IMR-90 (cell line): Measurements from ENCODE around the gene HAUS7. TPM values are rescaled to one million over a fixed set of nuclear protein-coding genes. Genes with fewer than 3 reads are reported as not detected.

Experiments
- ATAC-seq: fragments of 200-7000 bp; cut with Tn5 transposase; 2 replicates; pipeline ENCODE4 v1.9.1; 2020; ENCODE audit warnings: low read depth, mild to moderate bottlenecking, moderate library complexity
- BruUV-seq: library from RNA; stranded (reverse); fragments of 400-500 nt; replicated peaks from 2 replicates; lab custom pipeline; 2021; lab: Mats Ljungman, UMichigan
- CTCF ChIA-PET: fragments of 300-600 bp; formaldehyde crosslinking; extraction: SDS; loops from one replicate; lab custom pipeline; 2021; ENCODE audit warnings: antibody characterized with exemption; lab: Yijun Ruan, JAX
- POLR2A ChIA-PET: fragments of 300-600 bp; sonication (Branson Sonifier 250); formaldehyde crosslinking; loops from one replicate; lab custom pipeline; 2022; ENCODE audit warnings: antibody characterized with exemption; ENCODE audit not compliant: unreplicated experiment; lab: Charles Lee
- DNase-seq: peaks from one replicate; pipeline ENCODE4 v3.0.0; 2013
- H2AFZ ChIP-seq: replicated peaks from 2 replicates; pipeline ENCODE3; 2013; ENCODE audit warnings: low read length, mild to moderate bottlenecking; ENCODE audit not compliant: poor library complexity
- H2AK5ac ChIP-seq: 2 replicates; pipeline ENCODE4 v1.6.1; 2013; ENCODE audit warnings: low read depth, low read length, inconsistent platforms
- H2AK9ac ChIP-seq: replicated peaks from 2 replicates; pipeline ENCODE3; 2013; ENCODE audit warnings: mild to moderate bottlenecking, low read depth, low read length, moderate library complexity; ENCODE audit not compliant: poor library complexity
- H2BK120ac ChIP-seq: 2 replicates; pipeline ENCODE4 v1.6.1; 2013; ENCODE audit warnings: low read depth, low read length, inconsistent platforms
- H2BK15ac ChIP-seq: 3 replicates; pipeline ENCODE4 v1.6.1; 2013; ENCODE audit warnings: low read depth, low read length, inconsistent platforms
- H2BK20ac ChIP-seq: 2 replicates; pipeline ENCODE4 v1.6.1; 2013; ENCODE audit warnings: low read depth, mild to moderate bottlenecking, inconsistent platforms, low read length, moderate library complexity
- H2BK5ac ChIP-seq: 2 replicates; pipeline ENCODE4 v1.6.1; 2013; ENCODE audit warnings: mild to moderate bottlenecking, low read depth, low read length, inconsistent platforms; ENCODE audit not compliant: poor library complexity, severe bottlenecking
- H3K14ac ChIP-seq: replicated peaks from 2 replicates; pipeline ENCODE4 v1.6.1; 2013; ENCODE audit warnings: low read depth, low read length, inconsistent platforms
- H3K18ac ChIP-seq: 2 replicates; pipeline ENCODE4 v1.6.1; 2013; ENCODE audit warnings: low read depth, low read length, control low read depth
- H3K23ac ChIP-seq: 2 replicates; pipeline ENCODE4 v1.6.1; 2013; ENCODE audit warnings: low read depth, low read length, inconsistent platforms
- H3K27ac ChIP-seq: 2 replicates; pipeline ENCODE4 v1.5.1; 2013; ENCODE audit warnings: mild to moderate bottlenecking, control low read depth, low read length; ENCODE audit not compliant: insufficient read depth
- H3K27me3 ChIP-seq: 2 replicates; pipeline ENCODE4 v1.6.1; 2013; ENCODE audit warnings: low read length; ENCODE audit not compliant: control insufficient read depth, insufficient read depth
- H3K36me3 ChIP-seq: 2 replicates; pipeline ENCODE4 v1.6.1; 2013; ENCODE audit warnings: low read length, mixed read lengths; ENCODE audit not compliant: control insufficient read depth, insufficient read depth
- H3K4ac ChIP-seq: 2 replicates; pipeline ENCODE4 v1.6.1; 2013; ENCODE audit warnings: low read depth, low read length, inconsistent platforms
- H3K4me1 ChIP-seq: 2 replicates; pipeline ENCODE4 v1.6.1; 2013; ENCODE audit warnings: low read length, mixed read lengths; ENCODE audit not compliant: control insufficient read depth, insufficient read depth
- H3K4me2 ChIP-seq: 2 replicates; pipeline ENCODE4 v1.6.1; 2013; ENCODE audit warnings: low read depth, mild to moderate bottlenecking, control low read depth, low read length, moderate library complexity
- H3K4me3 ChIP-seq: 2 replicates; pipeline ENCODE4 v1.5.1; 2013; ENCODE audit warnings: low read depth, mild to moderate bottlenecking, control low read depth, low read length, moderate library complexity; ENCODE audit not compliant: insufficient read depth
- H3K56ac ChIP-seq: 2 replicates; pipeline ENCODE4 v1.6.1; 2013; ENCODE audit warnings: low read length, inconsistent platforms; ENCODE audit not compliant: insufficient read depth; ENCODE audit errors: extremely low read depth
- H3K79me1 ChIP-seq, 2 experiments: 2 replicates each; pipeline ENCODE4 v1.6.1; 2013; ENCODE audit warnings: low read length in 2 of 2, inconsistent platforms in 1 of 2, low read depth in 1 of 2
- H3K9ac ChIP-seq: 2 replicates; pipeline ENCODE4 v1.6.1; 2013; ENCODE audit warnings: low read depth, low read length, control low read depth
- H3K9me1 ChIP-seq: 2 replicates; pipeline ENCODE4 v1.6.1; 2013; ENCODE audit warnings: low read length, inconsistent platforms; ENCODE audit not compliant: insufficient read depth
- H3K9me3 ChIP-seq: 2 replicates; pipeline ENCODE4 v1.6.1; 2013; ENCODE audit warnings: low read length; ENCODE audit not compliant: control insufficient read depth, insufficient read depth
- H4K20me1 ChIP-seq: 2 replicates; pipeline ENCODE4 v1.6.1; 2013; ENCODE audit warnings: low read length, inconsistent platforms; ENCODE audit not compliant: insufficient read depth
- H4K5ac ChIP-seq: 2 replicates; pipeline ENCODE4 v1.6.1; 2013; ENCODE audit warnings: mild to moderate bottlenecking, low read depth, low read length, control low read depth
- H4K8ac ChIP-seq, 2 experiments: 2 replicates each; pipeline ENCODE4 v1.6.1; 2013; ENCODE audit warnings: low read depth in 2 of 2, low read length in 2 of 2, control low read depth in 1 of 2, inconsistent platforms in 1 of 2
- H4K91ac ChIP-seq: 2 replicates; pipeline ENCODE4 v1.6.1; 2013; ENCODE audit warnings: low read depth, low read length, inconsistent platforms; ENCODE audit not compliant: insufficient read depth
- BHLHE40 ChIP-seq: fragments of 150-350 bp; IDR thresholded peaks from 2 replicates; pipeline ENCODE4 v1.6.1; 2016; ENCODE audit warnings: mild to moderate bottlenecking, low read depth, low read length
- CEBPB ChIP-seq: IDR thresholded peaks from 2 replicates; pipeline ENCODE4 v1.6.1; 2012; ENCODE audit warnings: low read depth, low read length, improper control_type of control experiment
- CHD1 ChIP-seq: IDR thresholded peaks from 2 replicates; pipeline ENCODE4 v1.6.1; 2012; ENCODE audit warnings: low read depth, low read length, improper control_type of control experiment
- FOS ChIP-seq: fragments of 150-350 bp; IDR thresholded peaks from 2 replicates; pipeline ENCODE4 v1.6.1; 2016; ENCODE audit warnings: low read depth, low read length
- MAFK ChIP-seq: IDR thresholded peaks from 2 replicates; pipeline ENCODE4 v1.6.1; 2012; ENCODE audit warnings: low read depth, low read length, improper control_type of control experiment
- MAZ ChIP-seq: IDR thresholded peaks from 2 replicates; pipeline ENCODE4 v1.6.1; 2012; ENCODE audit warnings: low read depth, mild to moderate bottlenecking, low read length, improper control_type of control experiment, moderate library complexity, borderline replicate concordance
- MXI1 ChIP-seq: IDR thresholded peaks from 2 replicates; pipeline ENCODE4 v1.6.1; 2012; ENCODE audit warnings: low read depth, mild to moderate bottlenecking, low read length, moderate library complexity, borderline replicate concordance
- NFE2L2 ChIP-seq: fragments of 150-350 bp; IDR thresholded peaks from 2 replicates; pipeline ENCODE4 v1.6.1; 2016; ENCODE audit warnings: low read depth, mild to moderate bottlenecking, low read length
- RAD21 ChIP-seq: IDR thresholded peaks from 2 replicates; pipeline ENCODE4 v1.6.1; 2012; ENCODE audit warnings: low read length, improper control_type of control experiment
- RCOR1 ChIP-seq: IDR thresholded peaks from 2 replicates; pipeline ENCODE4 v1.6.1; 2012; ENCODE audit warnings: mild to moderate bottlenecking, low read length, improper control_type of control experiment; ENCODE audit not compliant: insufficient replicate concordance
- RFX5 ChIP-seq: IDR thresholded peaks from 2 replicates; pipeline ENCODE4 v1.8.0; 2012; ENCODE audit warnings: low read depth, mild to moderate bottlenecking, low read length, moderate library complexity
- SMC3 ChIP-seq: fragments of 150-350 bp; IDR thresholded peaks from 2 replicates; pipeline ENCODE4 v1.6.1; 2016; ENCODE audit warnings: low read depth, mild to moderate bottlenecking, antibody characterized with exemption, low read length, moderate library complexity
- WGBS, 2 experiments: methylation state at CpG; one replicate each; pipeline versions ENCODE4 v1.1.5 to v1.1.7; 2013; ENCODE audit warnings: missing lambda C conversion rate in 2 of 2; ENCODE audit not compliant: insufficient read length in 1 of 2; ENCODE audit errors: extremely low coverage in 2 of 2; 5-methylcytosine and 5-hydroxymethylcytosine counted together
- dilution Hi-C: fragments of 300-500 bp; cut with HindIII; formaldehyde crosslinking; loops from one replicate; pipeline ENCODE4 v1.14.3; 2018; ENCODE audit warnings: low sequenced_read_pairs; ENCODE audit not compliant: unreplicated experiment
- in situ Hi-C: fragments of 300-500 bp; cut with MboI; formaldehyde crosslinking; loops from 3 replicates; pipeline ENCODE4 v1.14.3; 2019; ENCODE audit warnings: low sequenced_read_pairs, inconsistent platforms, mixed read lengths
- intact Hi-C: fragments of 100-400 bp; cut with micrococcal nuclease; formaldehyde crosslinking; loops from 2 replicates; pipeline ENCODE4 v1.10.0; 2022
- polyA plus RNA-seq, 3 experiments: library from polyadenylated mRNA; depleted of rRNA; stranded (reverse); fragments of >200 nt; gene quantifications; 2 replicates each; pipeline ENCODE4 v1.2.3, GENCODE V29; 2012; ENCODE audit warnings: low replicate concordance in 1 of 3
- total RNA-seq: library from RNA; depleted of rRNA; stranded (reverse); fragments of >200 nt; gene quantifications from 2 replicates; pipeline ENCODE4 v1.2.3, GENCODE V29; 2012
- TF ChIP-seq, protein P1 (sequence below): conservative IDR thresholded peaks from 2 replicates; pipeline ENCODE4 v1.5.1; 2012; ENCODE audit warnings: mild to moderate bottlenecking, low read depth, low read length, improper control_type of control experiment
- TF ChIP-seq, protein P2 (sequence below): fragments of 150-350 bp; IDR thresholded peaks from 2 replicates; pipeline ENCODE4 v1.6.1; 2017; ENCODE audit warnings: mild to moderate bottlenecking, antibody characterized with exemption, low read length, low read depth
- TF ChIP-seq, protein P3 (sequence below): fragments of 150-350 bp; IDR thresholded peaks from 2 replicates; pipeline ENCODE4 v1.6.1; 2016; ENCODE audit warnings: low read depth, mild to moderate bottlenecking, low read length, moderate library complexity, borderline replicate concordance

The HAUS7 gene
- total and polyA plus RNA-seq, 2 of the 4 experiments (the other 2 are of a cell fraction): 10.8 to 25.9 TPM

DNA sequence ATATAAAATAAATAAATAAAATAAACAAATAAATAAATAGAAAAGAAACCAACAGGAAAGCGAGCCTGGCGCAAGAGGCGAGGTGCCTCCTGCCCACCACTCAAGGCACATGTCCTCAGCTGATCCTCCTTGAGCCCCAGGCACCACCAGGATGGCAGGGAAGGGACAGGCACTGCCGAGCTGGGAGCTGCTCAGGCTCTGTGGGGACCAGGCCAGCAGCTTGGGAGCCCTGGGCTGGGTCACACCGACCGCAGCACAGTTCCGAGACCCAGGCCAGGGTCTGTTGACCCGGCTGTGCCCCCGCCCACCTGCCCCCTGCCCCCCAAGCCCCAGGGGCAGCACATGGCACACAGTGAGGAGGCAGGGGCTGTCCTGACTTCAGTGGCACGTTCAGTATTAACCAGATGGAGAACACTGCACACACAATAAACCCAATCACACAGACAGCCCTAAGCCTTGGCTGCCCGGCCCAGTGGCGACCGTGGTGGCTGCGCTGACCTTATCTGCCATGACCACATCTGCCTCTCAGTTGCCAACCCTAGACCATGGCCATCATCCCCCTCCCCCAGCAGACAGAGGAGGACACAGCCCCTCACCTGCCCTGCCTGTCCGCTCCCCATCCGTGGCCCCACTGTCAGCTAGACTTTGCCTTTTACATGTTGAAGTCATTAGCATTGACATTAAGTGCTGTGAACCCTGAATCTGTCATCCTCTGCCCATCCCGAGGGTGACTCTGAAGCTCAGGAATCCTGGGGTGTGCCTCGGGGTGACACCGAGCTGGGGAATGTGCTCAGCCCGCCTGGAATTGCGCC is 21.6 kb downstream of the HAUS7 start:
- 86% methylated on average over 13 of the region's 21 CpGs; no CpG with 5 or more reads in 1 of the 2 experiments for WGBS, 2 experiments
- ChIA-PET CTCF (no interaction called here), POLR2A (no interaction called here)
- H3K4ac ChIP-seq: no peak overlapping the region
- no peak overlapping the region for H2BK20ac ChIP-seq
- H3K14ac ChIP-seq: no peak overlapping the region
- no peak overlapping the region for H2BK15ac ChIP-seq
- no peak overlapping the region for H2BK5ac ChIP-seq
- H3K9me3 ChIP-seq: no peaks in the 10 kb centered on the region; the same call in 1 of the 2 replicates
- H2BK120ac ChIP-seq: no peak overlapping the region
- H4K20me1 ChIP-seq: no peaks in the 10 kb centered on the region; the same call in 1 of the 2 replicates
- no peak overlapping the region for H2AK5ac ChIP-seq
- H3K9me1 ChIP-seq: no peaks in the 10 kb centered on the region
- no peaks in the 10 kb centered on the region for H3K4me1 ChIP-seq
- no peak overlapping the region for H4K5ac ChIP-seq
- DNase-seq (no peak), ATAC-seq (no peak)
- no peak overlapping the region for H3K9ac ChIP-seq
- no peak overlapping the region for H3K23ac ChIP-seq
- no peaks in the 10 kb centered on the region for H3K27me3 ChIP-seq
- H3K27ac ChIP-seq: no peak overlapping the region
- H4K91ac ChIP-seq: no peak overlapping the region
- no peak overlapping the region for H3K18ac ChIP-seq
- H4K8ac ChIP-seq: no peak overlapping the region
- in situ Hi-C loops (no loop called here), intact Hi-C loops (no loop called here), dilution Hi-C loops (no loop called here)
- H3K4me2 ChIP-seq: no peak overlapping the region
- no peak overlapping the region for H3K56ac ChIP-seq
- BruUV-seq: no TSS peak
- TF ChIP-seq RAD21 (no peak), FOS (no peak), CEBPB (no peak), RCOR1 (no peak), MAZ (no peak), RFX5 (no peak), BHLHE40 (no peak), MAFK (no peak), MXI1 (no peak), NFE2L2 (no peak), SMC3 (no peak), CHD1 (no peak)
- TF ChIP-seq, protein P1, sequence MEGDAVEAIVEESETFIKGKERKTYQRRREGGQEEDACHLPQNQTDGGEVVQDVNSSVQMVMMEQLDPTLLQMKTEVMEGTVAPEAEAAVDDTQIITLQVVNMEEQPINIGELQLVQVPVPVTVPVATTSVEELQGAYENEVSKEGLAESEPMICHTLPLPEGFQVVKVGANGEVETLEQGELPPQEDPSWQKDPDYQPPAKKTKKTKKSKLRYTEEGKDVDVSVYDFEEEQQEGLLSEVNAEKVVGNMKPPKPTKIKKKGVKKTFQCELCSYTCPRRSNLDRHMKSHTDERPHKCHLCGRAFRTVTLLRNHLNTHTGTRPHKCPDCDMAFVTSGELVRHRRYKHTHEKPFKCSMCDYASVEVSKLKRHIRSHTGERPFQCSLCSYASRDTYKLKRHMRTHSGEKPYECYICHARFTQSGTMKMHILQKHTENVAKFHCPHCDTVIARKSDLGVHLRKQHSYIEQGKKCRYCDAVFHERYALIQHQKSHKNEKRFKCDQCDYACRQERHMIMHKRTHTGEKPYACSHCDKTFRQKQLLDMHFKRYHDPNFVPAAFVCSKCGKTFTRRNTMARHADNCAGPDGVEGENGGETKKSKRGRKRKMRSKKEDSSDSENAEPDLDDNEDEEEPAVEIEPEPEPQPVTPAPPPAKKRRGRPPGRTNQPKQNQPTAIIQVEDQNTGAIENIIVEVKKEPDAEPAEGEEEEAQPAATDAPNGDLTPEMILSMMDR: no peak
- TF ChIP-seq, protein P2, sequence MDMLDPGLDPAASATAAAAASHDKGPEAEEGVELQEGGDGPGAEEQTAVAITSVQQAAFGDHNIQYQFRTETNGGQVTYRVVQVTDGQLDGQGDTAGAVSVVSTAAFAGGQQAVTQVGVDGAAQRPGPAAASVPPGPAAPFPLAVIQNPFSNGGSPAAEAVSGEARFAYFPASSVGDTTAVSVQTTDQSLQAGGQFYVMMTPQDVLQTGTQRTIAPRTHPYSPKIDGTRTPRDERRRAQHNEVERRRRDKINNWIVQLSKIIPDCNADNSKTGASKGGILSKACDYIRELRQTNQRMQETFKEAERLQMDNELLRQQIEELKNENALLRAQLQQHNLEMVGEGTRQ: no peak
- TF ChIP-seq, protein P3, sequence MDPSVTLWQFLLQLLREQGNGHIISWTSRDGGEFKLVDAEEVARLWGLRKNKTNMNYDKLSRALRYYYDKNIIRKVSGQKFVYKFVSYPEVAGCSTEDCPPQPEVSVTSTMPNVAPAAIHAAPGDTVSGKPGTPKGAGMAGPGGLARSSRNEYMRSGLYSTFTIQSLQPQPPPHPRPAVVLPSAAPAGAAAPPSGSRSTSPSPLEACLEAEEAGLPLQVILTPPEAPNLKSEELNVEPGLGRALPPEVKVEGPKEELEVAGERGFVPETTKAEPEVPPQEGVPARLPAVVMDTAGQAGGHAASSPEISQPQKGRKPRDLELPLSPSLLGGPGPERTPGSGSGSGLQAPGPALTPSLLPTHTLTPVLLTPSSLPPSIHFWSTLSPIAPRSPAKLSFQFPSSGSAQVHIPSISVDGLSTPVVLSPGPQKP: no peak
- no peak overlapping the region for H3K4me3 ChIP-seq
- no peak overlapping the region for H2AFZ ChIP-seq
- no peaks in the 10 kb centered on the region for H3K36me3 ChIP-seq
- H3K79me1 ChIP-seq: no peaks in the 10 kb centered on the region
- H2AK9ac ChIP-seq: no peak overlapping the region
